SJCRH30 (cell line): Measurements from ENCODE around the gene RAI14. TPM values are rescaled to one million over a fixed set of nuclear protein-coding genes. Genes with fewer than 3 reads are reported as not detected.
A peak's percentile ranks its signal among the peaks of the same experiment; 100 is the strongest.

Source experiments
- DNase-seq, 2 experiments: peaks; one replicate each; pipeline ENCODE4 v3.0.0-alpha.2; 2015 to 2020
- H3K27ac ChIP-seq: fragments of 250-450 bp; sonication (Bioruptor Pico); 2 replicates; pipeline ENCODE4 v1.5.1; 2020; ENCODE audit warnings: mild to moderate bottlenecking, moderate library complexity
- H3K27me3 ChIP-seq: fragments of 250-450 bp; sonication (Bioruptor Pico); 2 replicates; pipeline ENCODE4 v1.5.1; 2020; ENCODE audit warnings: mild to moderate bottlenecking, moderate library complexity
- H3K36me3 ChIP-seq: fragments of 250-450 bp; sonication (Bioruptor Pico); 2 replicates; pipeline ENCODE4 v1.5.1; 2020; ENCODE audit warnings: mild to moderate bottlenecking, moderate library complexity
- H3K4me1 ChIP-seq: fragments of 250-450 bp; sonication (Bioruptor Pico); 2 replicates; pipeline ENCODE4 v1.5.1; 2020; ENCODE audit warnings: mild to moderate bottlenecking, moderate library complexity
- H3K4me3 ChIP-seq: fragments of 250-450 bp; sonication (Bioruptor Pico); 2 replicates; pipeline ENCODE4 v1.5.1; 2020; ENCODE audit warnings: mild to moderate bottlenecking, moderate library complexity
- H3K9me3 ChIP-seq: fragments of 250-450 bp; sonication (Bioruptor Pico); replicated peaks from 2 replicates; pipeline ENCODE4 v1.5.1; 2020; ENCODE audit warnings: mild to moderate bottlenecking, moderate library complexity
- total RNA-seq: library from RNA; depleted of rRNA; stranded (reverse); fragments of >200 nt; shearing (Covaris generic); gene quantifications from 2 replicates; pipeline ENCODE4 v1.2.3, GENCODE V29; 2014

Gene RAI14
- total RNA-seq, 1 experiment from 2014 or later = 74.4 TPM

DNA sequence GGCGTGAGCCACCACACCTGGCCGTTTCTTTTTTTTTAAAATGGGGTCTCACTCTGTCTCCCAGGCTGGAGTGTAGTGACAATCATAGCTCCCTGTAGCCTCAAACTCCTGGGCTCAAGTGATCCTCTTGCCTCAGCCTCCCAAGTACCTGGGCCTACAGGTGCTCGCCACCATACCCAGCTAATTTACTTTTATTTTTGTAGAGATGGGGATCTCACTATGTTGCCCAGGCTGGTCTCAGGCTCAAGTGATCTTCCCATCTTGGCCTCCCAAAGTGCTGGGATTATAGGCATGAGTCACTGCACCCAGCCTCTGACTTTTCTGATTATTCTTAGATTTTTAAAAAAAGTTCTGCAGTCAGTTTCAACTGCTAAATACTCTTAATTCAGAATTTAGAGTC, 21.3 kb downstream of the RAI14 start:
- no peak overlapping the region for H3K4me3 ChIP-seq
- peaks cover 2% of the 10 kb centered on the region for H3K4me1 ChIP-seq
- no peaks in the 10 kb centered on the region for H3K27me3 ChIP-seq
- H3K27ac ChIP-seq = no peak overlapping the region
- DNase-seq = no peak
- no peaks in the 10 kb centered on the region for H3K36me3 ChIP-seq
- no peaks in the 10 kb centered on the region for H3K9me3 ChIP-seq

DNA sequence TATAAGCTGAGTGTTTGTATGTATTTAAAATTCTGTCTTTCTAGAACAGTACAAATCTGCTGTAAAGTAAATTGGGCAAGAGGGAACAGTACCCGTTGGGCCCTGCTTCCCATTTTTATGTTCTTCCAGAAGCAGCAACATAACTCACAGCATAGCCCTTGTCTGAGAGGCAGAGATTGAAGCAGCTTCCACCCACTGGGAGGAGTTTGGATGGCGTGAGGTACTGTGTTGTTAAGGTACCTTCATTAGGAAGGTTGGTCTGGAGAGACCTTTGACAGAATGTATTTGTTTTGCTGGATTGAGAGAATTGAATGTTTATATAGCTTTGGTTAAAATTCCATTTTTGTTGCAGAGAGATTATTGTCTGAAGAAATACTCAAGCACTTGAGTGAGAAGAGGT, 24.8 kb downstream of the RAI14 start:
- Histone ChIP-seq H3K9me3 (no peaks in the 10 kb centered on the region), H3K27me3 (no peaks in the 10 kb centered on the region), H3K27ac (no peak overlapping the region), H3K36me3 (0 out of 2 replicates have a peak, but pooled peaks cover 2% of the 10 kb centered on the region), H3K4me3 (no peak overlapping the region), H3K4me1 (peaks cover 28% of the 10 kb centered on the region)
- no peak for DNase-seq

DNA sequence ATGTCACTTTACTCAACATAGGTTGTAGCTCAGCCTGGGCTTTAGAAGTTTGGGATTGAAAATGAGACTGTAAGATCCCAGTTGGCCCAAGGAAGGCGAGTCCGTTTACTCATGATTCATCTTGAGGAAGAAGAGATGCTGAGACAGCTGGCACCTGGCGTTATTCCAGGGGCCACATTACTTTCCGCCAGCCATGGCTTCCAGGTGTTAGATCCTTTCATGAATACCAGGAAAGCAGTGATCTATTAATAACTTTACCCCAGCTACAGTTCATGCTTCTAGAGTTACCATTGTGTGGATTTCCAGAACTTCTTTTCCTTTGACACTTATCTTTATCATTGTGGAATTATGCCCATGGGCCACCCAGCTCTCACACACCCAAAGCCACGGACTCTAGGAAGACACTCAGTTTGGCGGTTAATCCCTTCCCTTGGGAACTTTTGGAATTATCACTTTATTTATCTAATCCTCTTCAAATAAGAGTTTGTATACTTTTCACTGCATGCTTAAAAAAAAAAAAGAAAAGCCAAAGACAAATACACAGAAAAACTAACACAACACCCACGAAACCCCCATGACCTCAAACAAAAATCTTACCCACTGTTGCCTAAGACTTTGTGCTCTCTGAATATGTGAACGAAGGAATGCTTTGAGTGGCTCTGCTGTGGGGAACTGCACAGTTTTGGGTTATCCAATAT, 26.9 kb downstream of the RAI14 start:
- DNase-seq = peak; percentile 85 to 94
- no peaks in the 10 kb centered on the region for H3K27me3 ChIP-seq
- peak overlapping the region; percentile 54 for H3K4me3 ChIP-seq
- peaks cover 44% of the 10 kb centered on the region for H3K4me1 ChIP-seq
- H3K36me3 ChIP-seq = peaks cover 9% of the 10 kb centered on the region; the same call in 1 of the 2 replicates
- H3K9me3 ChIP-seq = no peaks in the 10 kb centered on the region
- H3K27ac ChIP-seq = peak overlapping the region; percentile 64

DNA sequence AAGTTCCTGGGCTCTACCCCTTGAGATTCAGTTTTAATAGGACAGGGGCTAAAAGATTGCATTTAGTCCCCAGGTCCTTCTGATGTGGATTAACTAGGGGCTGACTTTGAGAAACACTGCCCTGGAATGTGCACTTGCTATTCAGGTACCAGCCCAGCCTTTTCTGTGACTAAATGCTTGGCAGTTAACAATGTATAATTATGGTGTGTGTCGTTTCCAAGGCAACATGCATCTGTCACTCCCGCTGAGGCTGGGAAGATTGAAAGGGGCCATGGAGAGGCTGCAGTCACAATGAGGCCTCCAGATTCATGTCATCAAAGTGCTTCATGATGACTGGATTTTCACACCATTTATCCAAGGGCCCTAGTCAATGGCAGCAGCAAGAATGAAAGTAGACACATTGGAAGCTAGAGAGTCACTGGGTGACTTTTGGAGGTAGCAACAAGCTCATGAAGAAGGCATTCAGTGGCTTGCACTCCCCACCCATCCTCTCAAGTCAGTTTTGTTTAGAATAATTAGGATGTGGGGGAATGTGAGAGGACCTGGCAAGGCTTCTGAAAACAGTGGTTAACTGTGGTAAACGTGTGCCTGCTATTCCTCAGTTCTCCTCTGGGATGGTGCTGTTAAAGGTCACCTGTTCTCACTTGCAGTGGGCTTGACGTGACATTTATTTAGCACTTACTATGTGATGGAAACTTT, 28.3 kb downstream of the RAI14 start:
- Histone ChIP-seq H3K4me1 (peaks cover 47% of the 10 kb centered on the region), H3K27ac (peak overlapping the region; percentile 64)

DNA sequence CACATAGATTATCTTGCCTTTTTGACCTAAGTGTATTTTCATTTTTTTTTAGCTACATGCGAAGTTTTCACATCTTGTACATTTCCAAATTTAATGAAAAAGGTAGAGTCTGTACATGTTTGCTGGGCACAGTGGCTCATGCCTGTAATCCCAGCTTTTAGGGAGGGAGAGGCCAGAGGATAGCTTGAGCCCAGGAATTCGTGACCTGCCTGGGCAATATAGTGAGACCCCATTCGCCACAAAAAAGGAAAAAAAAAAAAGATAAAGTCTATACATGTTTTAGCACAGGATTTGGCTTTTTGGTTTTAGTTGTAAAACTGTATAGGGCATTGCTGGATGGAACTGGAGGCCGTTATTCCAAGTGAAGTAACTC, 28.8 kb downstream of the RAI14 start:
- no peak overlapping the region for H3K4me3 ChIP-seq
- peaks cover 53% of the 10 kb centered on the region for H3K4me1 ChIP-seq
- no peak overlapping the region for H3K27ac ChIP-seq

More for the DNA sequence above, 28.3 kb downstream of the RAI14 start:
- no peaks in the 10 kb centered on the region for H3K27me3 ChIP-seq
- H3K4me3 ChIP-seq = peak overlapping the region; percentile 54
- peaks cover 19% of the 10 kb centered on the region for H3K36me3 ChIP-seq
- H3K9me3 ChIP-seq = no peaks in the 10 kb centered on the region
- peak; percentile 19 to 45 for DNase-seq

GRCh38 chr5:34685485-34686165, 29.5 kb downstream of the RAI14 start:
- Histone ChIP-seq H3K36me3 (peaks cover 25% of the 10 kb centered on the region), H3K4me1 (peaks cover 58% of the 10 kb centered on the region), H3K4me3 (no peak overlapping the region), H3K9me3 (no peaks in the 10 kb centered on the region), H3K27me3 (no peaks in the 10 kb centered on the region), H3K27ac (no peak overlapping the region)
- DNase-seq = no peak

More for the DNA sequence above, 28.8 kb downstream of the RAI14 start:
- no peaks in the 10 kb centered on the region for H3K27me3 ChIP-seq
- H3K9me3 ChIP-seq = no peaks in the 10 kb centered on the region
- DNase-seq = no peak
- peaks cover 25% of the 10 kb centered on the region for H3K36me3 ChIP-seq

DNA sequence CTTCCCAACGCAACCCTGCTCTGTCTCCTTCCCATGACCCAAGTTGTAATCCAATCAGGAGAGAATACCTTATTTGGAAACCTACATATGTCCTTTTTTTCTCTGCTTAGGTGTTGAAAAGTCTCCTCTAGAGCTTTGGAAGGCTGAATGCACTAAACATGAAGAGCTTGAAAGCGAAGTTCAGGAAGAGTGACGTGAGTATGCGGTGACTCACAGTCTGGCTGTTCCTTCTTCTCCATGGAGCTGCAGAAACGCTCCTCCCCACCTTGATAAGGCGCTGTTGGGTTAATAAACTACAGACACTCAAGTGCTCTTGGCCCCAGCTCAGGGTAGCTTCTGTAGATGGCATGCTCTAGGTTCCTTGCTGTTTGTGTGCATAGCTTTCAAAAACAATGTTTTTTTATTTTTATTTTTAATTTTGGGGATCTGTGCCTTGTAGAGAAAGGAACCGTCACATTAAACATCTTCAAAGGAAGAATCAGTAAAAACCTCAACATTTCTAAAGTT, 30.7 kb downstream of the RAI14 start:
- no peak overlapping the region for H3K27ac ChIP-seq
- DNase-seq = no peak
- H3K4me3 ChIP-seq = no peak overlapping the region

DNA sequence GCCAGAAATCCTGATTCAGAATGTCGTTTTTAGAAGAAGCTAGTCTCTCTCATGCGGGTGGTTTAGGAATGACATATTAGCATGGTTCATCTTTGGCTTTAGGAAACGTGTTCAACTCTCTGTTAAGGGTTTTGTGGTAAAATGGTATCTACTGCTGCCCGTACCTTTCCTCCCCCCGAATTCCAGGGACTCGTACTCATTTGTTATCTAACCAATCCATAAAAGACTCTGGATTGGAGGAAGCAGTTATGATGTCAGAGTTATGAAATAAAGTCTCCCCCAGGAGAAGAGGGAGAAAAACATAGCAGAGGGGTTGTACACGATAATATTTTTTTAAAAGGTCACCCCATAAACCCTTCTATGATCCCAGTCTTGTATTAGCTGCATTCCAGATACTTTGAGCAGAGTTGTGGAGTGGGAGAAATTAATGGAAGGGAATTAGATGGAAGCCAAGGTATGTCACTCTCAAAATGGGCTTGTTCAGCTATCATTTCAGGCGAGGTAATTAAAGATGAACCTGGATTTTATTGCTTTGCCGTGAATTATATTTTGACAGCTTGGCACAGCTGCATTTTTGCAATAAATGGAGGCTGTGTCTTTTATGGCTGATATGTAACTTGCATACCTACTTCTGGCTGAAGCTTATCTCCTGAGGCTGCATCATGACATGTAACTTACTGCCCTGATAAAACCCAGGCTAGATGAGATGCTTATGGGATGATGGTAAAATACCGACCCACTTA, 31.3 kb downstream of the RAI14 start:
- Histone ChIP-seq H3K4me1 (peaks cover 65% of the 10 kb centered on the region), H3K4me3 (no peak overlapping the region), H3K36me3 (peaks cover 31% of the 10 kb centered on the region), H3K27ac (no peak overlapping the region), H3K9me3 (no peaks in the 10 kb centered on the region), H3K27me3 (no peaks in the 10 kb centered on the region)
- peak in 1 of 2 experiments; percentile 45 for DNase-seq

More for the DNA sequence above, 30.7 kb downstream of the RAI14 start:
- peaks cover 31% of the 10 kb centered on the region for H3K36me3 ChIP-seq
- no peaks in the 10 kb centered on the region for H3K27me3 ChIP-seq
- peaks cover 67% of the 10 kb centered on the region for H3K4me1 ChIP-seq
- H3K9me3 ChIP-seq = no peaks in the 10 kb centered on the region

DNA sequence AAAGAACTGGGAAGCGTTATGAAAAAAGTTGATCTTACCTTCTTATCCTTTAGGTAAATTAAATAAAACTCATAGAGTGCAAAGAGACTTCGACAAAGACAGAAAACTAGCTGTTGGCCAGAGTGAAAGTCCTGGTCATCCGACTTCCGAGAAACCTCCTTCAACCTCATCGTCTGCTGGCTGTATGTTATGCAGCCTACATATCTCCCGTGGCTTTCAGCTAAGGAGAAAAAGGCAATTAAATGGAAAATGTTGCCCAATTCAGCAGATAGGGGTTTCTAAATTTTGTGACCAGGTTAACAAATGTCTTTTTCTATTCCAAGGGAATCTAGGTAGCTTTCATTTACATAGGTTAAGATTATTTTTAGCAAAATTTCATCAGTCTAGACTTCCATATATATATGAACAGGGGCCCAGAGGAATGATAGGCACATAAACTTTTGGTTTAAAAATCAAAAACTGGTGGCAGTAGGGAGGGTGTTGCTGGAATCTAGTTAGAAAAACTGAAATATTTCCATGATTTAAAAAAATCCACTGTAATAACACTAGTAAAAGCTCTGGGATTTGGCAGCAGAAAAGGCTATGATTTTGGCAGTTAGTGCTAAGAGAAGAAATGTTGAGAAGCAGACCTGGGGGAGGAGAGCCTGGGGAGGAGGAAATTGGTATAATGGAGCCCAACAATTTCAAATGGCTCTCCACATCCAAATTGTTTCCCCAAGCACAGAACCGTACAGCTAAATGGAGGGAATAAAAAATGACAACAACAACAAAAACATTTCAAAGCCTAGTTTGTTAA, 32.1 kb downstream of the RAI14 start:
- H3K4me3 ChIP-seq = no peak overlapping the region
- H3K36me3 ChIP-seq = peaks cover 34% of the 10 kb centered on the region
- H3K27me3 ChIP-seq = no peaks in the 10 kb centered on the region
- no peak for DNase-seq
- H3K4me1 ChIP-seq = peaks cover 57% of the 10 kb centered on the region
- no peak overlapping the region for H3K27ac ChIP-seq
- no peaks in the 10 kb centered on the region for H3K9me3 ChIP-seq

- Histone ChIP-seq H3K9me3 (no peaks in the 10 kb centered on the region), H3K27ac (peak overlapping the region; percentile 53), H3K4me1 (peaks cover 42% of the 10 kb centered on the region), H3K4me3 (no peak overlapping the region), H3K27me3 (no peaks in the 10 kb centered on the region), H3K36me3 (peaks cover 31% of the 10 kb centered on the region)
- DNase-seq = peak; percentile 91 to 96
Observed at GRCh38 chr5:34690301-34690700, 34.2 kb downstream of the RAI14 start.

- Histone ChIP-seq H3K4me3 (no peak overlapping the region), H3K27me3 (no peaks in the 10 kb centered on the region), H3K9me3 (no peaks in the 10 kb centered on the region), H3K27ac (peak overlapping the region; percentile 53), H3K4me1 (peaks cover 39% of the 10 kb centered on the region), H3K36me3 (peaks cover 31% of the 10 kb centered on the region)
- DNase-seq = peak in 1 of 2 experiments; percentile 13
Observed at GRCh38 chr5:34690898-34691297, 34.8 kb downstream of the RAI14 start.

- H3K27ac ChIP-seq = no peak overlapping the region
- no peak for DNase-seq
- H3K9me3 ChIP-seq = no peaks in the 10 kb centered on the region
- no peak overlapping the region for H3K4me3 ChIP-seq
- peaks cover 38% of the 10 kb centered on the region for H3K4me1 ChIP-seq
- peaks cover 32% of the 10 kb centered on the region for H3K36me3 ChIP-seq
- no peaks in the 10 kb centered on the region for H3K27me3 ChIP-seq
Observed at GRCh38 chr5:34691326-34691725, 35.2 kb downstream of the RAI14 start.

GRCh38 chr5:34692786-34693185, 36.7 kb downstream of the RAI14 start:
- H3K36me3 ChIP-seq = peaks cover 32% of the 10 kb centered on the region
- H3K27ac ChIP-seq = no peak overlapping the region
- H3K27me3 ChIP-seq = no peaks in the 10 kb centered on the region
- H3K4me1 ChIP-seq = peaks cover 26% of the 10 kb centered on the region
- H3K9me3 ChIP-seq = no peaks in the 10 kb centered on the region
- H3K4me3 ChIP-seq = no peak overlapping the region
- no peak for DNase-seq

GRCh38 chr5:34694012-34694411, 37.9 kb downstream of the RAI14 start:
- H3K36me3 ChIP-seq = peaks cover 24% of the 10 kb centered on the region
- H3K27ac ChIP-seq = no peak overlapping the region
- H3K9me3 ChIP-seq = no peaks in the 10 kb centered on the region
- H3K27me3 ChIP-seq = no peaks in the 10 kb centered on the region
- no peak overlapping the region for H3K4me3 ChIP-seq
- no peak for DNase-seq
- H3K4me1 ChIP-seq = peaks cover 21% of the 10 kb centered on the region
